Epidermal melanocyte (primary cell): ENCODE data around the gene CAMK2D.

Experiments used
- DNase-seq: peaks from one replicate; pipeline ENCODE4 v3.0.0; 2011; ENCODE audit warnings: low spot score; ENCODE audit not compliant: insufficient read length

CAMK2D gene

DNA sequence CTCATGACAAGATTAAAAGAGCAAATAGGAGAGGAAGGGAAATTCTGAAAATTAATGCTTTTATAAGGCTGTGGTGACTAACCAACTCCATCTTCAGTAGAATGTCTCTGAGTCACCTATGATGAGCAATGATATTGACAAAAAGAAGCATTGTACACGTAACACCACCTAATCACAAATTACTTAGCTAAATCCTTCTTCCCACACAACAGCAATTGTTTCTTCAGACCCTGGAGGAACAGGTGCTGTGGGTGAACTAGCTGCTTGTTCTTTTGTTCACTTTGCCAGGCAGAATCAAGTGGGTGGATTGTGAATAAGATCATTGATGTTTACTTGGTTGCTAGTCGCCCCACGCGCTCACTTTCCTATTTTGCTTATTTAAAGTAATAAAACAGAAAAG, 315.5 kb downstream of the CAMK2D start:
- DNase-seq = no peak

DNA sequence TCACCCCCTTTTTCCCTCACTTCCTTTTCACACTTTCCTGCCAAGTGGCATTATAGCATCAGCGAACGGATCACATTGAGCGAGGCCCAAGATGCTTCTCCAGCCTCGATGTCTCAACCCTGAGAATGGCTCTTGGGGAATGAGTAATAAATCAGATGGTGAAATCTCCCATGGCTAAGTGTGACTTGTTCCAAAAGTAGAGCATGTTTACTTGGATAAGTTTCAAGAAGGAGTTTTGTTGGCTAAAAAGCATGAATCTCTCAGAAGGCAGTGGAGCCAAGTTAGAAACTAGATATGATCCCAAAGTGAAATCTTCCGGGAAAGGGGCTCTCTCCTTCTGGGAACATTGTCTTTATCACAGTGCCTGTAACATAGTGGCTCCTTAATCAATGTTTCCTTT, 316.3 kb downstream of the CAMK2D start:
- DNase-seq = no peak

DNA sequence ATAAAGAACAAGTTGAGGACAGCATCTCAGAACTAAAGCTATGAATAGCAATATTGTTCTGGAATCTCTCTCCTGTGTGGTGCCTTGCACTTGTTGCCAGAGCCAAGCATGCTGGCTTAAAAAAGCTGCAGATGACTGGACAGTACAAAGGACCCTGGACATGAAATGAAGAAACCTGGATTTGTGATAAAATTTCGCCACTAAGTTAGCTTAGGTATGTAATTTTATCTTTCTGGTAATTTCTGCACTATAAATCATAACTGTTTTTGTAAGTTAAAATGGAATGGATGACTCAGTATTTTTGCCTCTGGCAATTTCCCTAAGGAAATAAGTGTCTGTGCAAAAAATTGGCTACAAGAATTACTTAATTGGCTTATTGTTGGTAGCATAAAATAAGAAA, 317.2 kb downstream of the CAMK2D start:
- DNase-seq = no peak

DNA sequence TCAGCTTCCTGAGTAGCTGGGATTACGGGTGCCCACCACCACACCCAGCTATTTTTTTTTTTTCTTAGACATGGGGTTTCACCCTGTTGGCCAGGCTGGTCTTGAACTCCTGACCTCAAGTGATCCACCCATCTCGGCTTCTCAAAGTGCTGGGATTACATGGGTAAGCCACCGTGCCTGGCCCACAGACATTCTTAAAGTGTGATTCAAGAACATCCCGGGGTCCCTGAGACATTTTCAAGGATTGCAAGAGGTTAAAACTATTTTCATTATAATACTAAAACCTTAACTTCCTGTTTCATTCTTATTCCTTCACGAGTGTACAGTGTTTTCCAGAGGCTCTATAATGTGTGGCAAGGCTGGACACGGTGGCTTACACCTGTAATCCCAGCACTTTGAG, 318.7 kb downstream of the CAMK2D start:
- DNase-seq = no peak

DNA sequence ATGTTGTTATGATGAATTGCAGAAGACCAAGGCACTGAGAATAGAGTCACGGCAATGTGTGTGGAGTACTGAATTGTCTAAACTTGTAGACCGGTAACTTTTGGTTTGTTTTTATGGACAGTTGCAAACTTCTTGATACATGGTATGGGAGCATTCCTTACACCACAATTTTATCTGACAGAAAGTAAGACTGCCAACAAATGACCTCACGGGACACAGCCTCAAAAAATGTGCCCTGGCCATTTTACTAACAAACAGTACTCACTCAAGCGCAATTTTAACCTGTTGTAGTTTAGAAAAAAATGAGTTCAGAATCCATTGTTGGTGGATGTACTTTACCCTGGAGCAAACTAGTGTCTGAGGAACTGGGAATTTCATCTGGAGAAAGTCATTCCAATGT, 321.2 kb downstream of the CAMK2D start:
- no peak for DNase-seq

DNA sequence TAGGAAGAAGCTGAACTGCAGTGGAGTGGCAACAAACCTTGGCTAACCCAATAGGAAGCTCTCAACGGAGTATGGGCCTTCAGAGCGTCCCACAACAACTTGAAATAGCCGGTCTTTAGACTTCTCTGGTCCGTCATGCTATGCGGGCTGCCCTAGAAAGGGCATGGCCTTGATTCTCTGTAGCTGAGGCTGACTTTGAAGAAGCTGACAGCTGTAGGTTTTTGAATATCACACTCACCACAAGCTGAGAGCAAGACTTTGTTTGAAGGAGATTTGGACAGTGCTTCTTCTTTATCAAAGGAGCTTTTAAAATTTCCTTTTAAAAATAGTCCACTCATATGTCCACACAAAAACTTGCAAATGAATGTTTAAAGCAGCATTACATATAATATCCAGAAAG, 322.9 kb downstream of the CAMK2D start:
- no peak for DNase-seq

DNA sequence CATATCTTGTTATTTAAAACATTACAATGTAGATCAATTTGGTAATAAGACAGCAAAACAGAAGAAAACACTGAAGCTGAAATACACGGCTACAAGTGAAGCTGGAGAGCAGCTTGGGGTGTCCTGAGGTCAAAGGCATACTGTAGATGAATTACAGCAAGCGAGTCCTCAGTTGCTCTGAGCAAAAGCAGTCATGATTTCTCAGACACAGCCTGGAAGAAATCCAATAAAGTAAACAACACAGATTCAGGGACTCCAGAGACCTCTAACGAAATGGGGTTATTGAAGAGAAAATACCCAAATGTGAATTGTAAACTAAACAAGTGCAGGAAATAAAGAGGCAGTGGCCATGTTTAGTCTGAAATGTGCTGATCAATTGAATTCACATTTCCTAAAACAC, 324.4 kb downstream of the CAMK2D start:
- no peak for DNase-seq

DNA sequence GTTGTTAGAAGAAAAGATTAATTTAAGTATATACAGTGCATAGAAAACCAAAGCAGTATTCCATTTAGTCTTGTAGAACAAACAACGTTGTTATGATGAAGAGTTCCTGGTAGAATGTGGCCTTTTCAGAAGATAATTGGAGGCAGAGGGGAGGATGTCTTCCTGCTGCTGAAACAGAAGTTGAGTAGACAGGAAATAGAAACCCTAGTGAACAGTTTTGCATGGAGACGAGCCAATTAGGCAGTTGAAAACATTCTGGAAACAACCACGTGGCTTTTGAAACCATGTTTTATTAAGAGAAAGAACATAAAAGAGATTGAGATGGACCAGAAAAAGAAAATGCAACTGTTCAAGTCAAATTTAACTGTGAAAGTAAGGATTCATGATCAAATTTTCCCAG, 325.2 kb downstream of the CAMK2D start:
- DNase-seq = peak; percentile 25

DNA sequence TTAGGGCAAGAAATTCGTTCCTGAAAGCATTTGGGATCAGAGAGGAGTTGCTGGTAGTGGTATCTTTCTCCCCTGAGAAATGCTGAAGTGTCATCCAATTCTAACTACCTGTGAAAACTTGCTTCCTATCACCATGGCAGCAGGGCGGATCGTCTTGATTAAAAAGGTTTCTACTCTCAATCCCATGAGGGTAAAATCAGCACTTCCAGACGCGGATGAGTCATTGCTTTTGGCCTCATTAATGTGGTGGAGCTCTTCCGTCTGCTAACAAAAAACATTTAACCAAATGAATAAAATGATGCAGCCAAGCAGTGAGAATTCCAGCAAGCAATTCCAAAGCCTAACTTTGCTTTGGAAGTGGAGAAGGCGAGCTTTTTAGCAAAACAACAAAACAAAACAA, 325.6 kb downstream of the CAMK2D start:
- no peak for DNase-seq

DNA sequence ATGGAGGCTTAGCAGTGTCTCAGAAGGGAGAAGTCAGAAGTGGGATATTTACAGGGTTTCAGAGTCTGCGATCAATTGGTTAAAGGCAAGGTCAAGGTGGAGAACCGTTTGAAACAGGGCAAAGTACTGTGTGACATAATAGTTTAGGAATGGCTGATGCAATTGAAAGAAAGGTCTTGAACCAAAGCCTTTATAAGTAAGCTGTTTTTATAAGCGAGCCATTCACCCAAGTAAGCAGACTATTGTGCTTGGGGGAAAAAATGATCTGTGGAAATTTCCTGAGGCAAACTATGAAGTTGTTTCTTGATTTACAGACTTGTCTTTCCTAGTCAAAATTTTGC, 327.3 kb downstream of the CAMK2D start:
- no peak for DNase-seq

DNA sequence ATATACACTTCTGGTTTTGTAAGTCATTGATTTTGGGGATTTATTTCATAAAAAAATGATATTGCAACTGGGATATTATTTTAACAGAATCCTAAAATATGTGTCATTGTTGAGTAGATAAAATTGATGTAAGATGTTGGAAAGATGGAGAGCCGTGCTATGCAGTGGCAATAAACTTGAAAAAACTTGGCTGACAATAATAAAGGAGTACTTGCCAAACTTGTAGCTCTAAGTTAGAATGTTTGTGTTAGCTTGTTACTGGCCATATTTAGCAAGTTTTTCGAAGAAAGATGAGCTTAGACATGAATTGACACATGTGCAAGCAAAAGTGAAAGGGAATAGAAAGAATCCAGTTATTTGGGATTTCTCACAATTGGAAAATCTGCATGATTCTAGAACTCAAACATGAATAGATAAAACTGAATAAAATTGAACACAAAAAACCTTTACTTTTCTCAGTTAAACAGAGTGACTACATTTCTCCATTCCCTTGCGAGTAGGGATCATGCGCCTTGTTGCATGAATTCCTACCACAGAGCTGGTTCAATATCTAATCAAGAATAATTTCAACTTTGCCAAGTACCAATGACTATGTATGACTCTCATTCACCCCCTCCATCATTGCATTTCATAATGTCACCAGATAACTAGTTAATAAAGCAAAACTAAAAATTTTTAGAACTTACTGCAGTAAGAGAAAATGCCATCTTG, 327.8 kb downstream of the CAMK2D start:
- no peak for DNase-seq

DNA sequence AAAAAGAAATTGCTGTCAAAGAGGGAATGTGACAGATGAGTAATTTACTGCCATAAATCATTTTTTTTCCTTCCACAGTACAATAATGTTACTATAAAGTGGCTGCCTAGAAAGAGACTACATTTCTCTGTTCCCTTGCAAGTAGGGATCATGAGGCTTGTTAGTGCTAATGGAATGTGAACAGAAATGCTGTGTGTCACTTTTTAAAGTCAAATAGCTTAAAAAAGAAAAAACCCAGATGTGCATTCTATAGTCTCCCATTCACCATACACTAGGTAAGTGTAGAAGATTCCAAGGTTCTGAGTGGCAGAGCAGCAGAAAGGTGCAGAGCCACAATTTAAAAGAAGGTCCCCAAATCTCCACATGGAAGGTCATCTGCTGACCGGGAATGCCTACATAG, 328.4 kb downstream of the CAMK2D start:
- DNase-seq = no peak

DNA sequence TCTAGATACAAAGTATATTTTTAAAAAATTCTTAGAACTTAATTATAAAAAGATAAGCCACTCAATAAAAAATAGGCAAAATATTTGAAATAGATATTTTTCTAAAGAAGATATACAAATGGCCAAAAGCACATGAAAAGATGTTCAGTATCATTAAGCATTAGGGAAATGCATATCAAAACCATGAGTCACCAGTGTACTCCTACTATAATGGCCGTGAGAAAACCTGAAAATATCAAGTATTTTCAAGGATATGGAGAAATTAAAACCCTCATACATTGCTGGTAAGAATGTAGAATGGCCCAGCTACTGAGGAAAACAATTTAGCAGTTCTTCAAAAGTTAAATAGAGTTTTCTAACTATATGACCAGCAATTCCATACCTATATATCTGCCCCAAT, 337.9 kb downstream of the CAMK2D start:
- DNase-seq = no peak

DNA sequence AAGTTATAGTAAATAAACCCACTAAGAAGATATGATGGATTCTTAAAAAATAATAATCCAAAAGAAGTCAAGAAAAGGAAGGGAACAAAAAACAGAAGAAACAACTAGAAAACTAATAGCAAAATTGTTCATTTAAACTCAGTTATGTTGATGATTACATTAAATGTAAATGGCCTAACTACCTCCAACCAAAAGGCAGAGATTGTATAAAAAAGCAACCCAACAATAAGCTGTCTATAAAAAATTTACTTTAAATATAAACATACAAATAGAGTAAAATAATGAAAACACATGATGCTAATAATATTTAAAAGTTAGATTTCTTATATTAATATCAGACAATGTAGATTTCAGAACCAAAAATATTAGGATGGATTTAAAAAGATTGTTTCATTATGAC, 340.6 kb downstream of the CAMK2D start:
- no peak for DNase-seq

DNA sequence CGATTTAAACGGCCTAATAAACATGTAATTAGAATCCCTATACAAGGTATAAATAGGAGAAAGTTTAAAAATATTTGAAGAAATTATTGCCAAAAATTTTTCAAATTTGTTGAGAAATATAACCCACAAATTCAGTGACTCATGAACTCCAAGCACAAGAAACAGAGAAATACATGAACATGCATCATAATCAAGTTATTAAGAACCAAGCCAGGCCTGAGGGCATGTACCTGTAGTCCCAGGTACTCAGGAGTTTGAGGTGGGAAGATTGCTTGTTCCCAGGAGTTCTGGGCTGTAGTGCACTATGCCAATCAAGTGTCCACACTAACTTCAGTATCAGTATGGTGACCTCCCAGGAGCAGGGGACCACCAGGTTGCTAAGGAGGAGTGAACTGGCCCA, 341.9 kb downstream of the CAMK2D start:
- no peak for DNase-seq

DNA sequence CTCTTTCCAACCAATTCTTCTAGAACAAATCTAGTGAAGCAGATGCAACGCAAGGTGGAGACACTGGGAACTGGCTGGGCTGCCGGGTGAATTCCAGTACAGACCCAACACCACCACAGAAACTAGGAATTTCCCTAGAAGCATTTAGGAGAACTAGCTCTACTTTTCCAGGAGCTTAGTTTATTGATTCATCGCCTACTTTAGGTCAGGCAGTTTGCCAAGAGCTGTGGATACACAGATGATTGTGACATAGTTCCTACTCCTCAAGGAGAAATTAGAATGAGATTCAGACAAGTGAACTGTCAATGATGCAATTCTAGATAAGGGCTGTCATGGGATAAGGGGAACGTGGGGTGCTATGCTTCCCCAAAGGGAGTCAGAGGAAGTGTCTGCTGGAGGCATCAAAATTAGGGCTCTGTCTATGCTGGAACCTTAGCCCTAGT, 350.0 kb downstream of the CAMK2D start:
- no peak for DNase-seq

DNA sequence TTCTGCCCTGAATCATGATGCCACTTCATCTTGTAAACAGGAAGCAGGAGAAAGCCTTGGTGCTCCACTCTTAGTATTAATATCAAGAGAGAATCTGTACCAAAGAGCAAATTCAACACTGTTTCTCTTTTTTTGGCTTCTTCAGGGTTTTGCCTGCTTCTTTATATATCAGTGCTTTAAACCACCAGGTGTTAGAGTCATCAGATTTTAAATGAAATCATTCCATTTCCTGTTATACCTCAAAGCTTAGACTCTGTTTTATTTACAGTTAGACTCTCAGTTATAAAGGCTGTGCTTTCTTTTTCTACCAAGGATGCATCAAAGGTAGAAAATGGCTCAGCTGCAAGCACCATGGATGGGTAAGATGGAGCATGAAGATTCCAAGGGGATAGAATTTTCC, 350.9 kb downstream of the CAMK2D start:
- DNase-seq = no peak

DNA sequence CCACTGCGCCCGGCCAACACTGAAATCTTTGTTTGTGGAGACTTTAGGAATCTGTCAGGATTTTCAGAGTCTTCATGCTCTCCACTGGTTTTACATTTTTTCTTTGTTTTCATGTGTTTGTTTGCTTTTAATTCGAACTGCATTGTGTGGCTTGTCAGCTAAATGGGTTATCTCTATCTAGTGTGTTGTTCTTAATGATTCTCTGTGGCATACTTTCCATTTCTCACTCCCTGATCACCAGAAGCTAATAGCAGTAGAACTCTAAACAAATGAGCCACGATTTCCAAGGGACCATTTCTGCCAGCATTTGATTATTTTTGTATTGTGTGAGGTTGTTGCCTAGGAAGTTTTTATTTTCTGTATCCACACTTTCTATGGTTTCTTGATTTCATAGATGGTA, 352.4 kb downstream of the CAMK2D start:
- DNase-seq = no peak

DNA sequence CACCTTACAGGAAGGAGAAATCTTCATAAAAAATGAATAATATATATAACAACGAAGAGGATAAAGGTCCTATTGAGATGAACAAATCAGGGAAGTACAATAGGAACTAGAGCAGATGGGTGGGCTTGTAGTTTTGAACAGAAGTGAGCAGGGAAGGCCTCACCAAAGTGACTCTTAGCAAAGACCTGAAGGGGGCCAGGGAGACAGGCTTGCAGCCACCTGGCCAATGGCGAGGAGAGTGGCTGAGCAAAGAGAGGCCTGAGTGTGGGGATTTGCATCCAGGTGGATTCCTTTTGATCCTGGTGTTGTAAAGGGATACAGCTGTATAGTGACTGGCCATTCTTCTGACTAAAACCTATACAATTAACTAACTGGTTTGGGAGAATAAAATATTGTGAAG, 354.1 kb downstream of the CAMK2D start:
- no peak for DNase-seq

DNA sequence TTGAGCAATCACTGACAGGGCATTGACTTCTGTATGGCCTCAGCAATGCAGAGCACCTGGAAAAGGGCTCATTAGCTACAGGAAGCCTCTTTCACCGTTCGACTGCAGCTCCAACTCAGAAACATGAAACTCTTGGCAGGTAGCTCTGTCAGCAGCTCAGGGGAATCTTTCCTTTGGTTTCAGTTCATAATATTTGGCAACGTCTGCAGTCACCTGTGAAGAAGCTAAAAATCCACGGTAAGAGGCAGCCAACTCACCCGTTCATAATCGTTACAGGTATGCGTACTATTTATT, 354.9 kb downstream of the CAMK2D start:
- DNase-seq = no peak

DNA sequence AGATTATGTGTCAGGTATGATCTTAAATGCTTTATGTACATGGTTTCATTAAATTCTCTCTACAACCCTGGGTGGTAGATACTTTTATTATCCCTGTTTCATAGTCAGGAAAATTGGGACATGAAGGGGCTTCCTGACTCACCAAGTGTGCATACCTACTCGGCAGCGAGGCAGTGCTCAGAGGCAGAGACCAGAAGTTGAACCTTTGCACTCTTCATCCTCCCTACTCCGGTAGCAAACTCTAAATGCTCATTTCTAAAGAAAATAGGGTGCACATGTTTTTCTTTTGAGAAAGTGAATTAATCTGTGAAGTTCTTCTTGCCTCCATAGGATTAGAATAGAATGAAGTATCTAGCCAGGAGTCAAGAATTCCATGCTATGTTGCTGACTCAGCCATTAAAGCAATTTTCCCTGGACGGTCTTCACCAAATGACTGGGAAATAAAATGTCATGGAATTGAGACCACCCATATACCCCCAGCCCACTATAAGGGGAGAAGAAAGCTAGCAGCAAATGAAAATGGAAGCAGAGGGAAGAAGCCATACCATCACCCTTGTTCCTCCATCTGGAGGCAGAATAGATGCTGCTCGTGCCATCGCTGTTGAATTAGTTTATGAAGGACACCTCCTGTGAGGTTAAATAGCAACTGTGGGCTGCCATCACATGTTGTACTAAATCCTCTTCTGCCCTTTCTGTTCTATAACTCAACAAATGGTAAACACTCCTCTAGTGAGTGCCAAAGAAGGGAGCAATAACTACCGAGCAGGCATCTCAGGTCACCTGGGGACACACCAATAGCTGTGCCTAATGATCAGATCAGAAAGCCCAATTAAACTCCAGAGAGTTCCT, 355.4 kb downstream of the CAMK2D start:
- DNase-seq = no peak

DNA sequence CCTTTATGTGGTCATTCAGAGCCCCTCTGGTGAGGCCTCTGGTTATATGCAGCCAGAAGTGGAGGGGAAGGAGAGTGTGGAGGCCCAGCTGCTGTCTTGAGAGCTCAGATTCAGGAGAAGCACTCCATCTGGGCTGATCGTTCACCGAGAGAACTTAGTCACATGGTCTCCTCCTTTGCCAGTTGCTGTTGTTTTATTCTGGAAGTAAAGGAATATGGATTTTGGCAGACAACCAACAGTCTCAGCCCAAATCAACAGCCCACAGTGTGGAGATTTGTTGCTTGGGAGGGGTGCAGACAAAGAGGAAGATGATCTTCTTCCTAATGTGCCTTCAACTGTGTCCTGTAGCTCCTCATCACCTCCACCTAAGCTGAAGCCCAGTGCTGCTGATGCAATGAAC, 356.7 kb downstream of the CAMK2D start:
- DNase-seq = no peak

DNA sequence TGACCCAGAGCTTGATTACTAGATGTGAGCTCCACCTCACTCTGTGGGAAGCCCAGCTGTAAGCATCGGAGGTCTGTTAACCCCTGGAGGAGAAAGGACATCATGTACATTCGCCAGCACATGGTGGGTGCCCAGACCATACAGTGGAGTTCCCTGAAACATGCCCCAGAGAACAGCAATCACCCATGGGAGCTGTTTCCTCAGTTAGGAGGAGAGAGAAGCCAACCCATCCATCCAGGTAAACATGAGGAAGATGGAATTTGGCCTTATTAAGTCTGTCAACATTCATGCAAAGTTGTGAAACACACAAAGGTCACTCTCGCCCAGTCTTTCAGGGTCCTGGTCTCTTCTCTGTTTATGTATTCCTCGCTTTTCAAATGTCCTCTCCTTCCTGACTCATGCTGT, 357.4 kb downstream of the CAMK2D start:
- no peak for DNase-seq
